NCI-H1694 (cell line): ENCODE results near the gene OLIG1.

ENCODE experiments used
- DNase-seq: peaks from one replicate; lab custom pipeline; 2025; lab: John Stamatoyannopoulos, UW

Gene OLIG1

GRCh38 chr21:33031152-33031911 lies 38.6 kb upstream of the OLIG1 start:
- no peak for DNase-seq

GRCh38 chr21:33032434-33033047 lies 37.4 kb upstream of the OLIG1 start:
- no peak for DNase-seq

GRCh38 chr21:33033094-33033951 lies 36.6 kb upstream of the OLIG1 start:
- DNase-seq, result no peak

GRCh38 chr21:33033961-33034413 lies 36.0 kb upstream of the OLIG1 start:
- DNase-seq, result no peak

GRCh38 chr21:33035147-33035546 lies 34.8 kb upstream of the OLIG1 start:
- no peak for DNase-seq

GRCh38 chr21:33036430-33037162 lies 33.3 kb upstream of the OLIG1 start:
- no peak for DNase-seq

GRCh38 chr21:33037501-33037900 lies 32.4 kb upstream of the OLIG1 start:
- no peak for DNase-seq

GRCh38 chr21:33039536-33039935 lies 30.4 kb upstream of the OLIG1 start:
- DNase-seq, result peak; percentile 90

- no peak for DNase-seq
These were observed 29.7 kb upstream of the OLIG1 start for GRCh38 chr21:33040215-33040614.

- no peak for DNase-seq
These were observed 28.0 kb upstream of the OLIG1 start for GRCh38 chr21:33041981-33042380.

- peak; percentile 64 for DNase-seq
These were observed 27.1 kb upstream of the OLIG1 start for GRCh38 chr21:33042812-33043211.

GRCh38 chr21:33046455-33046854 lies 23.5 kb upstream of the OLIG1 start:
- no peak for DNase-seq

- DNase-seq, result no peak
These were observed 22.7 kb upstream of the OLIG1 start for GRCh38 chr21:33047231-33047630.

GRCh38 chr21:33051925-33052324 lies 18.0 kb upstream of the OLIG1 start:
- no peak for DNase-seq

- DNase-seq, result no peak
These were observed 16.0 kb upstream of the OLIG1 start for GRCh38 chr21:33053951-33054350.

GRCh38 chr21:33055991-33056390 lies 13.9 kb upstream of the OLIG1 start:
- DNase-seq, result no peak

- no peak for DNase-seq
These were observed 12.5 kb upstream of the OLIG1 start for GRCh38 chr21:33057385-33057940.

GRCh38 chr21:33058527-33058926 lies 11.4 kb upstream of the OLIG1 start:
- DNase-seq, result peak; percentile 87

- DNase-seq, result no peak
These were observed 11.0 kb upstream of the OLIG1 start for GRCh38 chr21:33058957-33059356.

GRCh38 chr21:33059380-33059841 lies 10.5 kb upstream of the OLIG1 start:
- DNase-seq, result no peak

- DNase-seq, result no peak
These were observed 8.7 kb upstream of the OLIG1 start for GRCh38 chr21:33061233-33061632.
